ENCODE data around the gene ASTL. TPM values are rescaled to one million over a fixed set of nuclear protein-coding genes. Genes with fewer than 3 reads are reported as not detected.
"Not testable (repeated sequence)": the region's sequence is repeated elsewhere in the genome, so short reads cannot be mapped to it uniquely, and the experiment has no call there.

The ASTL gene
- total and polyA plus RNA-seq, 5 experiments from 2014 or later, result 0.50 to 6.8 (median 3.0) TPM; not detected in 1

DNA sequence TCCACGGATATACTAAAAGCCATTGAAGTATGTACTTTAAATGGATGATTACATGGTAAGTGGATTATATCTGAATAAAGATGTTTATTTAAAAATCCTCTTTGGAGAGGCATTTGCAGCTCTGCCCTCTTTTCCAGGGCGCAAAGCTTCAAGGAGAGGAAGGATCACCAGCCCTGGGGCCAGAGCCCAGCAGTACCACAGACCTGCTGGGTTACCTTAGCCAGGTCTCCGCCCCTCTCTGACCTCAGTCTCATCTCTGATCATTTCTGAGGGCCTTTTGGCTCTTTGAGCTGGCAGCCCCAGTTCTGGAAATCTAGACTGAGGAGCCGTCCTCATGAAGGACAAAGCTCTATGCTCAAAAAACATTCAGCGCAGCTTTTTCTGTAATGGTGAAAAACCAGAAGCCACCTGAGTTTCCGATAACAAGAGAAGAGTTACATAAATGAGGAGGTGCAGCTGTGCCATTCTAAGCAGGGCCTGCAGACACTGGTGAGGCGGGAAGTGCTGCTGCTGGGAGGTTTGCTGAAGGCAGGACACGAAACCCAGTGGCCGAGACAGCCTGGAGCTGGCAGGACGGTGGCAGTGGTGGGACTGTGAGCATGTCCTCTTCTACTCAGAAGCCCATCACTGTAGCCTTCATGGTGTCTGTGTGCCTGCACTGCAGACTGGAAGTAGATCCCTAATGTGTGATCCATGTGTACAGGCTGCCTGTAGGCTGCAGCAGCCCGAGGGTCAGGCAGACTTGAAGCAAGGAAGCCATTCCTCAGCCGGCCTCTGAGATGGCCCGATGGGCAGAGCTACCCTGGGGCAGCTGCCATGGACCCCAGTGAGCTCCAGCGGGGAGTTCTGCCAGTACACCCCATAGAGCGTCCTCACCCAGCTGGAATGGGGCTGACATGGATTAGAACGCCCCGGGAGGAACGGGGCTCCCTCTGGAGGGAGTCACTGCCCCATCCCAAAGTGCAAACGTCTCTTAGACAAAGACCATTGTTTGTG is 49.7 kb downstream of the ASTL start:
- peaks cover 0 to 6% (median 0%) of the 10 kb centered on the region in 9 donors for H3K9me3 Mint-ChIP-seq
- ATAC-seq, result no peak
- DNase-seq, result peak in 1 of 10 donors; percentile 35
- H3K27me3 Mint-ChIP-seq, result peaks cover 2 to 11% (median 4%) of the 10 kb centered on the region in 5 donors
- H3K27ac Mint-ChIP-seq, result no peak overlapping the region
- POLR2A ChIA-PET, result interaction anchor here (0.6 kb wide), 1 partner anchor 639 kb away, joined by 7 read pairs; no protein-coding TSS in a partner anchor
- no peaks in the 10 kb centered on the region for H3K36me3 Mint-ChIP-seq
- no peaks in the 10 kb centered on the region for H3K4me1 Mint-ChIP-seq
- no peak overlapping the region for H3K4me3 Mint-ChIP-seq

DNA sequence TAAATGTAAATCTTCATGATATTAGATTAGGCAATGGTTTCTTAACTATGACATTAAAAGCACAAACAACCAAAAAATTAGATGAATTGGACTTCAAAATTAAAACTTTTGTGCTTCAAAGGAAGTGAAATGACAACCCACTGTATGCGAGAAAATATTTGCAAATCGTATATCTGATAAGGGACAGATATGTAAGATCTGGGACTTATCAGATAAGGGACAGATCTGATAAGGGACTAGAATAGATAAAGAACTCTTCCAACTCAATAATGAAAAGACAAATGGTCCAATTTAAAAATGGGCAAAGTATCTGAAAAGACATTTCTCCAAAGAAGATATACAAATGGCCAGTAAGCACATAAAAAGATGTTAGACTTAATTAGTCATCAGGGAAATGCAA is 51.2 kb downstream of the ASTL start:
- H3K27ac Mint-ChIP-seq, result no peak overlapping the region
- no peaks in the 10 kb centered on the region for H3K4me1 Mint-ChIP-seq
- H3K4me3 Mint-ChIP-seq, result no peak overlapping the region
- POLR2A ChIA-PET, result no interaction called here
- peaks cover 2 to 14% (median 4%) of the 10 kb centered on the region in 5 donors for H3K27me3 Mint-ChIP-seq
- ATAC-seq, result no peak
- no peak for DNase-seq
- peaks cover 0 to 6% (median 0%) of the 10 kb centered on the region in 9 donors for H3K9me3 Mint-ChIP-seq
- no peaks in the 10 kb centered on the region for H3K36me3 Mint-ChIP-seq

DNA sequence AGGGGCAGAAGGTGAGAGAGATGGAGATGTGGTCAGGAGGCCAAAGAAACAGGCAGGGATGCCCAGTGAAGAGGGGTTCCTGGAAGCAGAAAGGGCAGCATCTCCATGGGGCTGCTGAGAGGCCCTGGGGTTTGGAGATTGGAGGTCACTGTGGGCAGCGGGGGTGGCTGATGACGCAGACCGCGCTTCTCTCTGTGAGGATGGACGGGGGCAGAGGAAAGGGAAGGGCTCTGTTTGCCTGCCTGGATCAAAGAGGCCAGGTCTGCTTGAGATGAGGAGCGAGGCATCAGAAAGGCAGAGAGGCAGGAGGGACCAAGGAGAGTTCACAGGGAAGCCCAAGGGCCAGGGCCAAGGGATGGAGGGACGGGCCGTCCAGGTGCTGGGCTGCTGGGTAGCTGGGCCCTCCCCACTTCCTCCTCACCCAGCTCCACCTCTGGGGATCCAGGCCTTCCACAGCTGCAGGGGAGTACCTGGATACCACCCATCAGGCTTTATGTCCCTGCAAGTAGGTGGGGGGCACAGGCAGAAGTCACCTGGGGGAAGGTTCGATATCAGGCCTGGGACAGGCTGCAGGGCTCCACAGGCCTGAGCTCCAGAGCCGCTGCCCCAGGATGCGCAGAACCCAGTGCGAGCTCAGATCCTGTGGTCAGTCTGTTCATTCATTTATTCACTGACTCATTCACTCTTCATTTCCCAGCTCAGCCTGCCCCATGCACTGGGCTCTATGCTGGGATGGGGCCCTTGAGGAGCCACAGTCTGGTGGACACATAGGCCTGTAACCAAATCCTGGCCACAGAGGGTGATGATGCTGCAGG is 52.6 kb downstream of the ASTL start:
- Mint-ChIP-seq H3K27me3 (peaks cover 2 to 14% (median 6%) of the 10 kb centered on the region in 5 donors), H3K4me3 (no peak overlapping the region), H3K4me1 (no peaks in the 10 kb centered on the region), H3K27ac (no peak overlapping the region), H3K36me3 (no peaks in the 10 kb centered on the region), H3K9me3 (peaks cover 0 to 10% (median 0%) of the 10 kb centered on the region in 9 donors)
- POLR2A ChIA-PET, result no interaction called here
- ATAC-seq (no peak), DNase-seq (peak in 1 of 10 donors; percentile 15)

DNA sequence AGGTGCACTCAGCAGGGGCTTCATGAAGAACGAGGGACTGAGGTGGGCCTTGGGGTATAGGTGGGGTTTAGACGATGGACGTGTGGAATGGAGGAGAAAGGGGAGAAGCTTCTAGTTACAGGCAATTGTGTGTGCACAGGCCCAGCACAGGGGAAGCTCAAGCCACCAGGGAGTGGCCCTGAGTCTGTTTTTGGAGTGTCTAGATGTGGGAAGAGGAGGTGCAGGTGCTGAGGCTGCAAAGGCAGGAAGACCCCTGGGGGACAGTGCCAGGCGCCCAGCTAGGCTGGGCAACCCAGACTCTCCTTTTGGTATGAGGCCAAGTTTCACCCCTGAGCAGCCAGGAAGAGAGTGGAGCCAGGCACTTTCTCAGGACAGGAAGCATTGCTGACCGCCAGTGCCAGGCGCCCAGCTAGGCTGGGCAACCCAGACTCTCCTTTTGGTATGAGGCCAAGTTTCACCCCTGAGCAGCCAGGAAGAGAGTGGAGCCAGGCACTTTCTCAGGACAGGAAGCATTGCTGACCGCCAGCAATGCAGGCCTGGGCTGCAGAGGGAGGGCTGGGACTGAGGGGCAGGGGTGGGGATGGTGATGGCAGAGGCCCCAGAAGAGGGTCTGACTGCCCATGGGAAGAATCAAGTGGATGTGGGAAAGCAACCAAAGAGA is 53.3 kb downstream of the ASTL start:
- Mint-ChIP-seq H3K27me3 (peaks cover 4 to 14% (median 5%) of the 10 kb centered on the region in 5 donors), H3K27ac (peak overlapping the region in 1 of 10 donors; percentile 35), H3K9me3 (peaks cover 0 to 14% (median 2%) of the 10 kb centered on the region in 9 donors)
- H3K4me1 Mint-ChIP-seq, H3K36me3 Mint-ChIP-seq, DNase-seq, ATAC-seq, H3K4me3 Mint-ChIP-seq, POLR2A ChIA-PET: not testable (repeated sequence)

DNA sequence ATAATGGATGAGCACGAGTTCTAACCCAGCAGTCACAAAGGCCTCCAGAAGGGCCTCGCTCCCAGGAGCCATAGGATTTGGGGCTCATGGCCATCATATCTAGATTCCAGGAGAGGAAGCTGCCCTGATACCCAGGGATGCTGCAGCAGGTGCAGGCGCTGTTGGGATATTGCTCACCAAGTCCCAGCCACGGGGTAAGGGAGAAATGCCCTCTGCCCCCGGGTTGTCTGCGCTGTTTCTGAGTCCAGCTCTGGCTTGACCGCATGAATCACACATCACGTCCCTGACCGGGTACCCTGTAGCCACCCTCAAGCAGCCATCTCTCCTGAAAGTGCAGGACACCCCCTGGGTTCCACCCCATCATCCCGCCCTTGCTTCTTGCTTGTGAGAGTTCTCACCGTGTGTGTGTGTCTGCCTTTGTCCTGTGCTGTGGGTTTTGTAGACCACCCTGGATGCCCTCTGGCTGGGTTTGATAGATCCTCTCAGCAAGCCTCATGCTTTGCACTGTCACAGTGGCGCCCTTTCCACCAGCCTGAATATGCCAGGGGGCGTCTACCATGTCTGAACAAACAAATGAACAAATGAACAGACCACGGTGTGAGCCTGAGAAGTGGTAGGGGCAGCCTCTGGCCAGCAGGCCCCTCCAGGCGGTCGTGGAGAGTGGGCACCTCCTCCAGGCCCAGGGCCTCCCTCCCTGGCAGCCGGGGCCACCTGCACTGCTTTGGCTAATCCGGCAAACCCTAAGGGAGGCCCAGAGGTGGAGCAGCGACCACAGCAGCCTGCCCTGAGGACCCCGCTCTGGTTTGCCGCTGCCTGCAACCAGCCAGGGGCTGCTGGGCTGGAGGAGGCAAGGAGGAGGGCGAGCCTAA is 54.1 kb downstream of the ASTL start:
- DNase-seq, result peak in 1 of 10 donors; percentile 12
- H3K9me3 Mint-ChIP-seq, result peaks cover 0 to 14% (median 2%) of the 10 kb centered on the region in 9 donors

DNA sequence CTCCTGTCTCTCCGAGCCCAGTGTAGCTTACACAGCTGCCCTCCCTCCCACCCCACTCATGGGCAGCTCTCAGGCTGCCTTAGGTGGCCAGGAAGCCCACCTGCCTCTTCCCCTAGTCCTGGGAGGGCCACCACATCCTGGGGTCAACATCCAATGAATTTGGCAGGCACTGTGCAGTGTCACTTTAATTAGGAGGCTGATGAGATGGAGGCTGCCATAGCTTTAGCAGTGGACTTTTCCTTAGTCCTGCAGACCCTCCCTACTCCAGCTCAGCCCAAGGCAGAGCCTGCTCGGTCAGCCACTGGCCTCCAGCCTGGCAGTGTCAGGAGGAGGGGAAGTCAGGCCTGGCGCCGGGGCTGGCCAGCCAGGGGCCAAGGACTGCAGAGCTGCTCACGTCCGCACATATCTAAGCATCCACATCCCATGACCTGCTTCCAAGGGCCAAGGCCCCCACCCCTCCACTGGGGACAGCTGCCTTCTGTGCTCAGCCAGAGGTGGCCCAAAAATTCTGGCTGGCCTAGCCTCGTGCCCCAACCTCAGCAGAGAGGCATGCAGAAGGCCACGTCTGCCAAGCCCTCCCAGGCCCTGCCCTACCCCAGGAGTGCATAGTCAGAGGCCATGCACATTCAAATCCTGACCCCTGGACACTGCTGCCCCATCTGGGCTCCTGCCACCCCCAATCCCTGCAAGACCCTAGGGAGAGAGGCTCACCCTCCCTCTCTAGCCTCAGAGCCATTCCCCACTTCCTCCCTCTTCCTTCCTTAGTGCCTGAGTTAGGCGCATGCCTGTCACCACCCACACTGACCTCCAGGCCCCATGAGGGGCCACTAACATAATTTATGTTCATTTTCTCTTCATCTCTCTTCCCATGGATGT is 55.0 kb downstream of the ASTL start:
- peaks cover 4 to 14% (median 5%) of the 10 kb centered on the region in 5 donors for H3K27me3 Mint-ChIP-seq
- H3K9me3 Mint-ChIP-seq, result peaks cover 0 to 14% (median 2%) of the 10 kb centered on the region in 9 donors
- ATAC-seq (no peak), DNase-seq (no peak)
- H3K4me3 Mint-ChIP-seq, result no peak overlapping the region
- no peaks in the 10 kb centered on the region for H3K4me1 Mint-ChIP-seq
- H3K36me3 Mint-ChIP-seq, result no peaks in the 10 kb centered on the region
- no peak overlapping the region for H3K27ac Mint-ChIP-seq
- POLR2A ChIA-PET, result no interaction called here

More for the DNA sequence above, 54.1 kb downstream of the ASTL start:
- H3K4me3 Mint-ChIP-seq, result no peak overlapping the region
- H3K4me1 Mint-ChIP-seq, result no peaks in the 10 kb centered on the region
- POLR2A ChIA-PET, result no interaction called here
- ATAC-seq, result no peak
- peaks cover 4 to 14% (median 5%) of the 10 kb centered on the region in 5 donors for H3K27me3 Mint-ChIP-seq
- H3K27ac Mint-ChIP-seq, result peak overlapping the region in 2 of 10 donors; percentile 30 to 48
- no peaks in the 10 kb centered on the region for H3K36me3 Mint-ChIP-seq

DNA sequence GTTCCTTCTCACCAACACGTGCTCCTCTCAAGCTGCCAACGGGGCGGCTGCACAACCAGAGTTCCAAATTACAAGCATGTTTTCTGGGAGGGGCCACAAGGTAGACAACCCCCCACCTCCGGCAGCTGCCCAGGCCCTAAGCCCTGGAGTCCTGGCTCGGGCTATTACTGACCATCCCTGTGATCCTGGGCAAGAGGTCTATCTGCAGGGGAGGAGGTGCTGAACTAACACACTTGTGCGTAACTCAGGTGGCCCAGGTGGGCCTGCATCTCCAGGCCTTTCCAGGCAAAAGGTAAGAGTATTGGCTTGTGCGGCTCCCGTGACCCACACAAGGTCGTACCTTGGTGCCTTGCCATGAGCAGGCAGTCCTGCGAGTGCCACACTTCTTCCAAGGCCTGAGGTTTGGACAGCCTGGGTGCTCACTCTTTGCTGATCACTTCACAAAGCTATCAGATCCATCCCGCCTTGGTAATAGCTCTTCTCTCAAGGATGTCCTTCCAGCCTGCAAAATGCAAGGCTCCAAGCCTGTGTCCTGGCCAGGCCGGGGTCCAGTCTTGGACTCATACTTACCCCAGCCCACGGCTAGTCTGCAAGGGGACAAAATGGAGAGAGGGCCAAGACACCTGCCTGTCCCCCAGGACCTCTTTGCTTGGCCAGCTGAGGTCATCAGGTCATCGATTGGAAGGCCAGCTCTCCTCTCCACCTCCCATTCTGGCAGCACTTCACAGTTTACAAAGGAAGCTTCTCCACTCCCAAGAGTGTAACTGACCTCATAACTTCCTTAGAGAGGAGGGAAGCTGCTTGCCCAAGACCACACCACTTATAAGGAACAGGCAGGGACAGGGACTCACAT is 55.9 kb downstream of the ASTL start:
- no peak for ATAC-seq
- H3K4me1 Mint-ChIP-seq, result no peaks in the 10 kb centered on the region
- no peaks in the 10 kb centered on the region for H3K36me3 Mint-ChIP-seq
- POLR2A ChIA-PET, result no interaction called here
- peaks cover 0 to 14% (median 2%) of the 10 kb centered on the region in 9 donors for H3K9me3 Mint-ChIP-seq
- H3K27me3 Mint-ChIP-seq, result peaks cover 4 to 14% (median 5%) of the 10 kb centered on the region in 5 donors
- H3K4me3 Mint-ChIP-seq, result no peak overlapping the region
- no peak for DNase-seq
- no peak overlapping the region for H3K27ac Mint-ChIP-seq

- Mint-ChIP-seq H3K9me3 (peaks cover 0 to 19% (median 5%) of the 10 kb centered on the region in 9 donors), H3K36me3 (peaks cover 0 to 5% (median 2%) of the 10 kb centered on the region in 3 donors), H3K4me1 (no peaks in the 10 kb centered on the region), H3K27ac (no peak overlapping the region), H3K27me3 (peaks cover 4 to 14% (median 6%) of the 10 kb centered on the region in 5 donors), H3K4me3 (no peak overlapping the region)
- DNase-seq (no peak), ATAC-seq (no peak)
- POLR2A ChIA-PET, result no interaction called here
Observed at GRCh38 chr2:96081042-96081441, 57.3 kb downstream of the ASTL start.

GRCh38 chr2:96075199-96075771 is 63.0 kb downstream of the ASTL start:
- no peak overlapping the region for H3K4me3 Mint-ChIP-seq
- ATAC-seq (no peak), DNase-seq (no peak)
- no peak overlapping the region for H3K27ac Mint-ChIP-seq
- H3K27me3 Mint-ChIP-seq, result peaks cover 0 to 5% (median 0%) of the 10 kb centered on the region in 5 donors
- peaks cover 0 to 27% (median 13%) of the 10 kb centered on the region in 9 donors for H3K9me3 Mint-ChIP-seq
- H3K4me1 Mint-ChIP-seq, result no peaks in the 10 kb centered on the region
- POLR2A ChIA-PET, result no interaction called here
- H3K36me3 Mint-ChIP-seq, result peaks cover 0 to 20% (median 9%) of the 10 kb centered on the region in 3 donors

DNA sequence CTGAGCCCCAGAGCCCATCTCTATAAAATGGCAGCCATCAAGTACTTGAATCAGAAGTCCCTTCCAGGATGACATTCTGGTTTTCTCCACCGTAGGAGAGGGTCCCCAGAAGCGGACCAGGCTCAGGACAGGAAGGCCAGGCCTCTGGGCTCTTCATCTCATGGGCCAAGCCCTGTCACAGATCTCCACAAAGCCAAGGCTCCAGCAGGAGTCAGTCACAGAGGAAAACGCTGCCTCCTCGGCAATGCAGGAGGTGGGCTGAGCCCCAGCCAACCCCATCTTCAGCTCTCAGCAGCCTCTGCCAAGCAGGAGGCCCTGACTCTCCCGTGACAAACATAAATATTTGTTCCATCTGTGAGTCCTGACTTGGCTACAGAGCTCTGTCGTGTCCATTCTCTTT is 64.1 kb downstream of the ASTL start:
- peak in 1 of 10 donors; percentile 52 for DNase-seq
- peaks cover 0 to 20% (median 9%) of the 10 kb centered on the region in 3 donors for H3K36me3 Mint-ChIP-seq
- H3K9me3 Mint-ChIP-seq, result peaks cover 0 to 27% (median 13%) of the 10 kb centered on the region in 9 donors
- no peak for ATAC-seq
- no peak overlapping the region for H3K27ac Mint-ChIP-seq
- H3K4me3 Mint-ChIP-seq, result no peak overlapping the region
- H3K27me3 Mint-ChIP-seq, result peaks cover 0 to 6% (median 0%) of the 10 kb centered on the region in 5 donors
- H3K4me1 Mint-ChIP-seq, result no peaks in the 10 kb centered on the region
- POLR2A ChIA-PET, result no interaction called here

Data from naive thymus-derived CD8-positive, alpha-beta T cell (primary cell).